22Rv1 (cell line): ENCODE measurements around the gene CPSF4L.

Experiments
- H3K27ac ChIP-seq: fragments of 450-650 bp; 2 replicates; pipeline ENCODE4 v1.5.1; 2017
- CTCF ChIP-seq: fragments of 450-650 bp; IDR thresholded peaks from 2 replicates; pipeline ENCODE4 v1.5.1; 2017; ENCODE audit warnings: mild to moderate bottlenecking
- ZFX ChIP-seq: fragments of 450-650 bp; IDR thresholded peaks from 2 replicates; pipeline ENCODE4 v1.6.1; 2017; ENCODE audit warnings: antibody characterized with exemption, borderline replicate concordance

The CPSF4L gene

GRCh38 chr17:73272906-73273218 is 11.2 kb upstream of the CPSF4L start:
- TF ChIP-seq ZFX (no peak), CTCF (no peak)
- no peak overlapping the region for H3K27ac ChIP-seq

- H3K27ac ChIP-seq = no peak overlapping the region
- TF ChIP-seq CTCF = no peak
Observed at GRCh38 chr17:73271072-73271471, 9.4 kb upstream of the CPSF4L start.

- H3K27ac ChIP-seq = no peak overlapping the region
- TF ChIP-seq CTCF (no peak), ZFX (no peak)
Observed at GRCh38 chr17:73269791-73270190, 8.1 kb upstream of the CPSF4L start.

GRCh38 chr17:73269329-73269615 is 7.6 kb upstream of the CPSF4L start:
- H3K27ac ChIP-seq = no peak overlapping the region
- TF ChIP-seq CTCF (no peak), ZFX (no peak)

GRCh38 chr17:73268582-73269328 is 7.1 kb upstream of the CPSF4L start:
- H3K27ac ChIP-seq = no peak overlapping the region
- TF ChIP-seq ZFX (no peak), CTCF (no peak)

- TF ChIP-seq ZFX (no peak), CTCF (no peak)
Observed at GRCh38 chr17:73267648-73268537, 6.2 kb upstream of the CPSF4L start.

GRCh38 chr17:73266796-73267195 is 5.1 kb upstream of the CPSF4L start:
- no peak overlapping the region for H3K27ac ChIP-seq
- TF ChIP-seq ZFX (no peak), CTCF (no peak)

More at GRCh38 chr17:73267648-73268537, 6.2 kb upstream of the CPSF4L start:
- no peak overlapping the region for H3K27ac ChIP-seq
